ENCODE results near the gene ATG14.
"Not testable (repeated sequence)": the region's sequence is repeated elsewhere in the genome, so short reads cannot be mapped to it uniquely, and the experiment has no call there.

Gene ATG14

GRCh38 chr14:55386037-55386808, 25.4 kb downstream of the ATG14 start:
- DNase-seq = no peak

GRCh38 chr14:55384536-55384935, 27.1 kb downstream of the ATG14 start:
- DNase-seq = no peak

- no peak for DNase-seq
Observed at GRCh38 chr14:55383541-55384140, 28.0 kb downstream of the ATG14 start.

GRCh38 chr14:55383056-55383466, 28.6 kb downstream of the ATG14 start:
- not testable (repeated sequence) for DNase-seq

GRCh38 chr14:55382483-55382882, 29.1 kb downstream of the ATG14 start:
- no peak for DNase-seq

- no peak for DNase-seq
Observed at GRCh38 chr14:55381561-55381960, 30.1 kb downstream of the ATG14 start.

- DNase-seq = no peak
Observed at GRCh38 chr14:55381040-55381439, 30.6 kb downstream of the ATG14 start.

GRCh38 chr14:55377236-55377635, 34.4 kb downstream of the ATG14 start:
- DNase-seq = no peak

GRCh38 chr14:55374771-55375170, 36.9 kb downstream of the ATG14 start:
- DNase-seq = no peak

- DNase-seq = no peak
Observed at GRCh38 chr14:55373784-55374705, 37.6 kb downstream of the ATG14 start.

GRCh38 chr14:55372825-55373224, 38.8 kb downstream of the ATG14 start:
- DNase-seq = no peak

GRCh38 chr14:55372423-55372822, 39.2 kb downstream of the ATG14 start:
- no peak for DNase-seq

- no peak for DNase-seq
Observed at GRCh38 chr14:55370883-55371455, 40.7 kb downstream of the ATG14 start.

GRCh38 chr14:55366271-55366670, 45.4 kb downstream of the ATG14 start:
- no peak for DNase-seq

- DNase-seq = no peak
Observed at GRCh38 chr14:55361190-55361589, 50.4 kb downstream of the ATG14 start.

- DNase-seq = no peak
Observed at GRCh38 chr14:55359307-55359706, 52.3 kb downstream of the ATG14 start.

- no peak for DNase-seq
Observed at GRCh38 chr14:55356913-55357312, 54.7 kb downstream of the ATG14 start.

- no peak for DNase-seq
Observed at GRCh38 chr14:55355922-55356321, 55.7 kb downstream of the ATG14 start.

GRCh38 chr14:55354500-55354899, 57.1 kb downstream of the ATG14 start:
- DNase-seq = peak; percentile 35

GRCh38 chr14:55353686-55354467, 57.8 kb downstream of the ATG14 start:
- no peak for DNase-seq

GRCh38 chr14:55352201-55352600, 59.4 kb downstream of the ATG14 start:
- DNase-seq = no peak

- DNase-seq = no peak
Observed at GRCh38 chr14:55351111-55351510, 60.5 kb downstream of the ATG14 start.
